ENCODE results near the gene CXorf66.

CXorf66 gene

GRCh38 chrX:139933904-139934303 lies 31.4 kb downstream of the CXorf66 start:
- CTCF ChIA-PET, result no interaction called here
- Histone ChIP-seq H3K36me3 (ENCODE audit: control insufficient read depth in 4 of 4, insufficient read depth in 4 of 4, low read length in 3 of 4) (no peaks in the 10 kb centered on the region), H3K4me1 (ENCODE audit: control extremely low read depth in 1 of 4, control insufficient read depth in 4 of 4, insufficient read depth in 4 of 4, low read length in 3 of 4) (peaks cover 2 to 17% (median 7%) of the 10 kb centered on the region in 4 experiments), H3K4me3 (ENCODE audit: control insufficient read depth in 1 of 7, extremely low read depth in 1 of 7, insufficient read depth in 4 of 7, low read depth in 2 of 7, low read length in 6 of 7) (peak overlapping the region in 6 of 7 experiments; percentile 55 to 75 (median 65)), H3K27me3 (replicated peaks in 2 of 5; ENCODE audit: control insufficient read depth in 4 of 5, insufficient read depth in 5 of 5, low read length in 4 of 5) (peaks cover 0 to 14% (median 0%) of the 10 kb centered on the region in 5 experiments), H3K27ac (ENCODE audit: insufficient read depth in 1 of 2, low read depth in 1 of 2, low read length in 2 of 2, poor library complexity in 1 of 2, severe bottlenecking in 2 of 2) (peak overlapping the region in 1 of 2 experiments; percentile 73), H3K9me3 (ENCODE audit: control extremely low read depth in 1 of 5, control insufficient read depth in 4 of 5, insufficient read depth in 2 of 5, low read depth in 1 of 5, low read length in 4 of 5) (peaks cover 0 to 2% (median 0%) of the 10 kb centered on the region in 5 experiments)
- no peak for DNase-seq
- POLR2A ChIA-PET, result no interaction called here
- WGBS (ENCODE audit: insufficient coverage), result 70% methylated on average over 13 of the region's 15 CpGs

GRCh38 chrX:139932901-139933796 lies 32.2 kb downstream of the CXorf66 start, which contains the start of gene ATP11C:
Gene ATP11C (minus strand): TSS chrX:139933053. CDS start chrX:139932042, 1,011 bp downstream.
- Histone ChIP-seq H3K9me3 (ENCODE audit: control extremely low read depth in 1 of 5, control insufficient read depth in 4 of 5, insufficient read depth in 2 of 5, low read depth in 1 of 5, low read length in 4 of 5) (peaks cover 0 to 2% (median 0%) of the 10 kb centered on the region in 5 experiments), H3K27ac (ENCODE audit: insufficient read depth in 1 of 2, low read depth in 1 of 2, low read length in 2 of 2, poor library complexity in 1 of 2, severe bottlenecking in 2 of 2) (peak within 1 kb of the TSS; percentile 72 to 78), H3K4me1 (ENCODE audit: control extremely low read depth in 1 of 4, control insufficient read depth in 4 of 4, insufficient read depth in 4 of 4, low read length in 3 of 4) (peaks cover 2 to 17% (median 7%) of the 10 kb centered on the region in 4 experiments), H3K36me3 (ENCODE audit: control insufficient read depth in 4 of 4, insufficient read depth in 4 of 4, low read length in 3 of 4) (no peaks in the 10 kb centered on the region), H3K27me3 (replicated peaks in 2 of 5; ENCODE audit: control insufficient read depth in 4 of 5, insufficient read depth in 5 of 5, low read length in 4 of 5) (peaks cover 0 to 14% (median 0%) of the 10 kb centered on the region in 5 experiments), H3K4me3 (ENCODE audit: control insufficient read depth in 1 of 7, extremely low read depth in 1 of 7, insufficient read depth in 4 of 7, low read depth in 2 of 7, low read length in 6 of 7) (peak within 1 kb of the TSS; percentile 62 to 84 (median 72))
- ChIA-PET CTCF (no interaction called here), POLR2A (no interaction called here)
- peak; percentile 85 to 92 (median 91) for DNase-seq
- WGBS (ENCODE audit: insufficient coverage), result 24% methylated on average over 46 of the region's 52 CpGs

GRCh38 chrX:139932073-139932900 lies 33.0 kb downstream of the CXorf66 start:
- ChIA-PET CTCF (no interaction called here), POLR2A (no interaction called here)
- peak in 2 of 3 donors; percentile 33 to 47 for DNase-seq
- H3K4me1 ChIP-seq (ENCODE audit: control extremely low read depth in 1 of 4, control insufficient read depth in 4 of 4, insufficient read depth in 4 of 4, low read length in 3 of 4), result peaks cover 2 to 17% (median 7%) of the 10 kb centered on the region in 4 experiments
- WGBS (ENCODE audit: insufficient coverage), result 30% methylated on average over 97 of the region's 109 CpGs
- peak overlapping the region; percentile 72 to 78 for H3K27ac ChIP-seq (ENCODE audit: insufficient read depth in 1 of 2, low read depth in 1 of 2, low read length in 2 of 2, poor library complexity in 1 of 2, severe bottlenecking in 2 of 2)
- no peaks in the 10 kb centered on the region for H3K36me3 ChIP-seq (ENCODE audit: control insufficient read depth in 4 of 4, insufficient read depth in 4 of 4, low read length in 3 of 4)
- peaks cover 0 to 2% (median 0%) of the 10 kb centered on the region in 5 experiments for H3K9me3 ChIP-seq (ENCODE audit: control extremely low read depth in 1 of 5, control insufficient read depth in 4 of 5, insufficient read depth in 2 of 5, low read depth in 1 of 5, low read length in 4 of 5)
- peaks cover 0 to 14% (median 0%) of the 10 kb centered on the region in 5 experiments for H3K27me3 ChIP-seq (replicated peaks in 2 of 5; ENCODE audit: control insufficient read depth in 4 of 5, insufficient read depth in 5 of 5, low read length in 4 of 5)
- H3K4me3 ChIP-seq (ENCODE audit: control insufficient read depth in 1 of 7, extremely low read depth in 1 of 7, insufficient read depth in 4 of 7, low read depth in 2 of 7, low read length in 6 of 7), result peak overlapping the region; percentile 62 to 84 (median 72)

GRCh38 chrX:139931646-139932072 lies 33.7 kb downstream of the CXorf66 start:
- ChIA-PET CTCF (no interaction called here), POLR2A (no interaction called here)
- H3K27me3 ChIP-seq (replicated peaks in 2 of 5; ENCODE audit: control insufficient read depth in 4 of 5, insufficient read depth in 5 of 5, low read length in 4 of 5), result peaks cover 0 to 14% (median 0%) of the 10 kb centered on the region in 5 experiments
- H3K4me1 ChIP-seq (ENCODE audit: control extremely low read depth in 1 of 4, control insufficient read depth in 4 of 4, insufficient read depth in 4 of 4, low read length in 3 of 4), result peaks cover 2 to 17% (median 7%) of the 10 kb centered on the region in 4 experiments
- no peak overlapping the region for H3K27ac ChIP-seq (ENCODE audit: insufficient read depth in 1 of 2, low read depth in 1 of 2, low read length in 2 of 2, poor library complexity in 1 of 2, severe bottlenecking in 2 of 2)
- no peaks in the 10 kb centered on the region for H3K36me3 ChIP-seq (ENCODE audit: control insufficient read depth in 4 of 4, insufficient read depth in 4 of 4, low read length in 3 of 4)
- peak overlapping the region; percentile 65 to 84 (median 72) for H3K4me3 ChIP-seq (ENCODE audit: control insufficient read depth in 1 of 7, extremely low read depth in 1 of 7, insufficient read depth in 4 of 7, low read depth in 2 of 7, low read length in 6 of 7)
- H3K9me3 ChIP-seq (ENCODE audit: control extremely low read depth in 1 of 5, control insufficient read depth in 4 of 5, insufficient read depth in 2 of 5, low read depth in 1 of 5, low read length in 4 of 5), result peaks cover 0 to 2% (median 0%) of the 10 kb centered on the region in 5 experiments
- DNase-seq, result no peak
- 18% methylated on average over 32 of the region's 33 CpGs for WGBS (ENCODE audit: insufficient coverage)

- H3K27me3 ChIP-seq (replicated peaks in 2 of 5; ENCODE audit: control insufficient read depth in 4 of 5, insufficient read depth in 5 of 5, low read length in 4 of 5), result peaks cover 0 to 14% (median 0%) of the 10 kb centered on the region in 5 experiments
- peak in 2 of 3 donors; percentile 56 to 64 for DNase-seq
- H3K9me3 ChIP-seq (ENCODE audit: control extremely low read depth in 1 of 5, control insufficient read depth in 4 of 5, insufficient read depth in 2 of 5, low read depth in 1 of 5, low read length in 4 of 5), result peaks cover 0 to 2% (median 0%) of the 10 kb centered on the region in 5 experiments
- peak overlapping the region; percentile 65 to 84 (median 72) for H3K4me3 ChIP-seq (ENCODE audit: control insufficient read depth in 1 of 7, extremely low read depth in 1 of 7, insufficient read depth in 4 of 7, low read depth in 2 of 7, low read length in 6 of 7)
- no peak overlapping the region for H3K27ac ChIP-seq (ENCODE audit: insufficient read depth in 1 of 2, low read depth in 1 of 2, low read length in 2 of 2, poor library complexity in 1 of 2, severe bottlenecking in 2 of 2)
- 36% methylated on average over 26 of the region's 27 CpGs for WGBS (ENCODE audit: insufficient coverage)
- peaks cover 2 to 17% (median 7%) of the 10 kb centered on the region in 4 experiments for H3K4me1 ChIP-seq (ENCODE audit: control extremely low read depth in 1 of 4, control insufficient read depth in 4 of 4, insufficient read depth in 4 of 4, low read length in 3 of 4)
- CTCF ChIA-PET, result no interaction called here
- POLR2A ChIA-PET, result no interaction called here
- no peaks in the 10 kb centered on the region for H3K36me3 ChIP-seq (ENCODE audit: control insufficient read depth in 4 of 4, insufficient read depth in 4 of 4, low read length in 3 of 4)
These were observed 34.2 kb downstream of the CXorf66 start for GRCh38 chrX:139930916-139931645.

- WGBS (ENCODE audit: insufficient coverage), result 54% methylated on average over 4 of the region's 4 CpGs
- Histone ChIP-seq H3K27me3 (replicated peaks in 2 of 5; ENCODE audit: control insufficient read depth in 4 of 5, insufficient read depth in 5 of 5, low read length in 4 of 5) (peaks cover 0 to 14% (median 0%) of the 10 kb centered on the region in 5 experiments), H3K36me3 (ENCODE audit: control insufficient read depth in 4 of 4, insufficient read depth in 4 of 4, low read length in 3 of 4) (no peaks in the 10 kb centered on the region), H3K27ac (ENCODE audit: insufficient read depth in 1 of 2, low read depth in 1 of 2, low read length in 2 of 2, poor library complexity in 1 of 2, severe bottlenecking in 2 of 2) (no peak overlapping the region), H3K4me1 (ENCODE audit: control extremely low read depth in 1 of 4, control insufficient read depth in 4 of 4, insufficient read depth in 4 of 4, low read length in 3 of 4) (peaks cover 2 to 19% (median 7%) of the 10 kb centered on the region in 4 experiments), H3K4me3 (ENCODE audit: control insufficient read depth in 1 of 7, extremely low read depth in 1 of 7, insufficient read depth in 4 of 7, low read depth in 2 of 7, low read length in 6 of 7) (peak overlapping the region in 4 of 7 experiments; percentile 72 to 84 (median 83)), H3K9me3 (ENCODE audit: control extremely low read depth in 1 of 5, control insufficient read depth in 4 of 5, insufficient read depth in 2 of 5, low read depth in 1 of 5, low read length in 4 of 5) (peaks cover 0 to 2% (median 0%) of the 10 kb centered on the region in 5 experiments)
- POLR2A ChIA-PET, result no interaction called here
- no peak for DNase-seq
- CTCF ChIA-PET, result interaction anchor here (1.2 kb wide), 1 partner anchor 10 kb away, joined by 3 read pairs; no protein-coding TSS in a partner anchor
These were observed 34.9 kb downstream of the CXorf66 start for GRCh38 chrX:139930401-139930800.

Data from common myeloid progenitor, CD34-positive (primary cell).